NCI-H774 (cell line): ENCODE data around the gene SCAF8.
"Not testable (repeated sequence)": the region's sequence is repeated elsewhere in the genome, so short reads cannot be mapped to it uniquely, and the experiment has no call there.

Experiments
- DNase-seq: peaks from one replicate; lab custom pipeline; 2025; lab: John Stamatoyannopoulos, UW

The SCAF8 gene

GRCh38 chr6:154733183-154733625 is at the start of gene SCAF8:
Gene SCAF8 (plus strand): TSS chr6:154733416. CDS start chr6:154733901, 485 bp downstream.
- DNase-seq = peak; percentile 89

- no peak for DNase-seq
These were observed 49.3 kb upstream of the SCAF8 start for GRCh38 chr6:154683756-154684523.

GRCh38 chr6:154686162-154686561 is 47.1 kb upstream of the SCAF8 start:
- DNase-seq = no peak

- no peak for DNase-seq
These were observed 43.5 kb upstream of the SCAF8 start for GRCh38 chr6:154689493-154690255.

- DNase-seq = no peak
These were observed 42.4 kb upstream of the SCAF8 start for GRCh38 chr6:154690857-154691256.

GRCh38 chr6:154696661-154697060 is 36.6 kb upstream of the SCAF8 start:
- DNase-seq = no peak

GRCh38 chr6:154703124-154703523 is 30.1 kb upstream of the SCAF8 start:
- no peak for DNase-seq

- no peak for DNase-seq
These were observed 27.6 kb upstream of the SCAF8 start for GRCh38 chr6:154705471-154706113.

GRCh38 chr6:154706389-154706788 is 26.8 kb upstream of the SCAF8 start:
- DNase-seq = no peak

- DNase-seq = no peak
These were observed 23.6 kb upstream of the SCAF8 start for GRCh38 chr6:154709621-154710020.

GRCh38 chr6:154710689-154711088 is 22.5 kb upstream of the SCAF8 start:
- DNase-seq = no peak

- no peak for DNase-seq
These were observed 17.8 kb upstream of the SCAF8 start for GRCh38 chr6:154715446-154715845.

- not testable (repeated sequence) for DNase-seq
These were observed 16.9 kb upstream of the SCAF8 start for GRCh38 chr6:154716350-154716749.

GRCh38 chr6:154719433-154719832 is 13.8 kb upstream of the SCAF8 start:
- DNase-seq = no peak

- no peak for DNase-seq
These were observed 13.4 kb upstream of the SCAF8 start for GRCh38 chr6:154719854-154720253.

- DNase-seq = no peak
These were observed 11.8 kb upstream of the SCAF8 start for GRCh38 chr6:154721460-154721859.

- no peak for DNase-seq
These were observed 6.3 kb upstream of the SCAF8 start for GRCh38 chr6:154726887-154727286.

- DNase-seq = no peak
These were observed 1.7 kb upstream of the SCAF8 start for GRCh38 chr6:154731296-154732218.

- DNase-seq = peak; percentile 58
These were observed 556 bp upstream of the SCAF8 start for GRCh38 chr6:154732538-154733182.

- DNase-seq = peak; percentile 98
These were observed 588 bp downstream of the SCAF8 start for GRCh38 chr6:154733626-154734382.
